Putamen (tissue), 1 donor: Measurements from ENCODE around the gene GBX1.

Source experiments
- DNase-seq: peaks from one replicate; pipeline ENCODE4 v3.0.0-alpha.2; 2016; ENCODE audit warnings: low spot score

The GBX1 gene

GRCh38 chr7:151167197-151167961 lies at the start of gene GBX1:
Gene GBX1 (minus strand): TSS chr7:151167694. CDS start chr7:151167548, 146 bp downstream.
- DNase-seq = no peak

GRCh38 chr7:151215396-151215795 lies 47.9 kb upstream of the GBX1 start:
- DNase-seq = no peak

- no peak for DNase-seq
Observed at GRCh38 chr7:151213826-151214225, 46.3 kb upstream of the GBX1 start.

DNA sequence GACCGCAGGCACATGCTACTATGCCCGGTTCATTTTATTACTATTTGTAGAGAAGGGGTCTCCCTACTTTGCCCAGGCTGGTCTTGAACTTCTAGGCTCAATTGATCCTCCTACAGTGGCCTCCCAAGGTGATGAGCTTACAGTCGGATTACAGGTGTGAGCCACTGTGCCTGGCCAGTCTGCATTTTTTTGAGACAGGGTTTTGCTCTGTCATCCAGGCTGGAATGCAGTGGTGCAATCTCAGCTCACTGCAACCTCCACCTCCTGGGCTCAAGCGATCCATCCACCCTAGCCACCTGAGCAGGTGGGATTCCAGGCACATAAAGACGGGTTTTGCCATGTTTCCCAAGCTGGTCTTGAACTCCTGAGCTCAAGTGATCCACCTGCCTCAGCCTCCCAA lies 45.1 kb upstream of the GBX1 start:
- DNase-seq = no peak

DNA sequence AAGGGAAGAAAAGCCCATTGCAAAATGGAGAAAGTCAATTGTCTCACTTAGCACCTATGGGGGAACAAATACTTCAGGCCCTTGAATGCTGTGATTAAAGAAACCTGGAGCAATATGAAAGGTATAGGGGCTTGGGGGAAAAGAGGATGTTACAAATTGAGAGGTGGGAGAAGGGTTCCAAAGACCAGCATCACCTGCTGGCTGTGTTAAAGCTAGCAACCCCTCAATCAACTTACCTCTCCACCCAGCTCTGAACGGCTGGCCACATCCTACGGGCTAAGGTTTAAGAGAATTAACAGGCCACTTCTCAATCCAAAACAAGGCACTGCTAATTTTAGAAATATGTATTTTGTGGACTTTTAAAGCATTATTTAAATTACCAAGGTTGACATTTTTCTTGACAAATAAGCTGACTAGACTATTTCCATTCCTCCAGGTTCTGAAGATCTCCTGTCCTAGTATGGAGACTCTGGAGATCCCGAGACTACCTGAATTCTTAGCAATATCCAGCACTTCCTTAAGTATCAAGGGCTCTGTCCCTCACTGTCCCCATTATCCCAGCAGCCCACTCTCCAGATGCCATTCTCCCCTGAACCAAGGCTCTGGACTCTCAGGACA lies 43.8 kb upstream of the GBX1 start:
- DNase-seq = no peak

DNA sequence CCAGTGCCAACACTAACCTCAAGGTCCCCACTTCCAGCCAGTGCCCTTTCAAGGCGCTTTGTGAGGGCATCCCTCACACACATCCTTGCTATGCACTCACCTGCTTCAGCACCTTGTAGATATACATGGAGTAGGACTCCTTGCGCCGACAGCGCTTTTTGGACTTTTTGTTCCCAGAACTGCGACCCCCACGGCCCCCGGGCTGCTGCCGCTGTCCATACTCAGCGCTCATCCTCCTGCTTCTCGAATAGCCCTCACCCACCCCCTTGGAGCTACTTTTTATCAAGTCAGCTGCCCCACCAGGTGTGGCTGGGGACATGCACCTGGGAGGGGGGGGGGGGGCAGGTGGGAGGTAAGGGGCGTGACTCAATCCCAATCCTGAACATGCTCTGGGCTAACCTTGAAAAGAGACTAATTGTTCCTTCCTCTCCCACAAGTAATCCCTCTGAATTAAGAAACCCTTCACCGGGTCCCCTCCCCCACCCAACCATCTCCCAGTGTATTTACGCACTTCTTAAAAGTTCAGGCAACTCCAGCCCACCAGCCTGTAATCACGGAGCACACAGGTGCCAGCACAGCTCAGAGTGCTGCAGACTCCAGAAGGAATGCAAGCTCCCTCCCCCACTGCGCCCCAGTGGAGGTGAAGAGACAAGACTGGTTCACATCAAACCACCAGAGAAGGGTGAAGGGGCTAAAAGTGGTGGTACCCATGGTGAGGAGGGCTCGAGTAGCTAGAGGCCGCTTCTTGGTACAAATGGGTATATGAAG lies 42.8 kb upstream of the GBX1 start, which contains the start of gene H2BK1:
Gene H2BK1, minus strand, starts transcription at position 402 of the 768 bp plus-strand sequence. Its CDS starts 170 bp downstream, at position 232.
- DNase-seq = no peak

GRCh38 chr7:151209588-151209987 lies 42.1 kb upstream of the GBX1 start:
- no peak for DNase-seq

GRCh38 chr7:151208253-151208862 lies 40.9 kb upstream of the GBX1 start:
- DNase-seq = no peak

DNA sequence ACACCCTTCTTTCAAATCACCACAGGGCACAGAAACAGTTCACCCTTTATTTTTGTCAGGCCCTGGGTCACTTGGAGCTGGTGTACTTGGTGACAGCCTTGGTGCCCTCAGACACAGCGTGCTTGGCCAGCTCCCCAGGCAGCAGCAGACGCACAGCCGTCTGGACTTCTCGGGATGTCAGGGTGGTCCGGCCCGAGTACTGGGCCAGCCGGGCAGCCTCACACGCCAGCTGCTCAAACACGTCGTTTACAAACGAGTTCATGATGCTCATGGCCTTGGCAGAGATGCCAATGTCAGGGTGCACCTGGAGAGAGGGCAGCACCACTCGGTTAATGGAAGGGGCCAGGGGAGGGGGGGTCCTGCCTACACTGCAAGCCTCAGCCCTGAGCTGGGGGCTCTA lies 40.3 kb upstream of the GBX1 start:
- no peak for DNase-seq

- DNase-seq = no peak
Observed at GRCh38 chr7:151207315-151207714, 39.8 kb upstream of the GBX1 start.

GRCh38 chr7:151206914-151207313 lies 39.4 kb upstream of the GBX1 start:
- no peak for DNase-seq

- DNase-seq = no peak
Observed at GRCh38 chr7:151205730-151206129, 38.2 kb upstream of the GBX1 start.

DNA sequence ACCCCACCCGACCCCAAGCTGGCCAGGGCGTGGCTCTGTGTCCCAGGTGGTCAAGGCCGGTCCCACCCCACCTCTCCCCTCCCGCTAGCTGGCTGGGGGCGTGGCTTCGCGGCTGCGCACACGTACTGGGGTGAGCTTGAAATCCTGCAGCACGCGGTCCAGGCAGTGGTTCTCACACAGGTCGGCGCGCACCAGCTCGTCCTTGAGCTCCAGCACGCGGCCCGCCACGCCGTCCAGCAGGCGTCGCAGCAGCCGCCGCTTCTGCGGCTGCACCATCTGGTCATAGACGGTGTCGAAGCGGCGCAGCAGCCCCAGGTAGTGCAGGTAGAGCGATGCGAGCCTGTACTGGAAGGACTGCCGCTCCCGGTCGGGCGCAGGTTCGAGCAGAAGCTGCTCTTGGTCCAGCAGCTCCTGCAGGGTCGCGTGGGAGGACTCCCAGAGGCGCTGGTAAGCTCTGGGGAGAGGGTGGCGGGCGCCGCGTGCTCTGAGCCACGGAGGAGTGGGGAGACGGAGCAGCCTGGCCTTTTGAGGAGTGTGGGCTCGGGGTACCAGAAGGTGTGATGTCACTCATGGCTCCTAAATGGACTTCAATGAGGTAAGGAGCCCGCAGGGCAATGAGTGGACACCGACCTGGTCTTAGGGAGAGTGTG lies 37.0 kb upstream of the GBX1 start:
- DNase-seq = no peak

DNA sequence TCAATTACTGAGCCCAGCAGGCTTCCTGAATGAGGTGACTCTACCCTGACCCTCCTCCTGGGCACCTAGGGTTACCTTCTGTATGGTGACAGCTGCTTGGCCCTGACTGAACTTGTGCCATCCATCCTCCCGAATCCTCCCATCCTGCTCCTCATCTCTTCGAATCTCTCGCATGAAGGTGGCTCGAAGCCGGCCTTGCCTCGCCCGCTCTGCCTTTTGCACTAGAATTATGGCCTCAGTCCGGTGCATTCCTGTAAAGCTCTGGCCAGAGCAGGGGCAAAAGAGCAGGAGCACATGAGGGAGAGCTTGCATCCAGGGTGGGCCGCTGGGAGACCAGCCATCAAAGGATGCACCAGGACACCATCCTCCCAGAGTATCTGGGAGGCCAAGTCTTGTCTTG lies 35.3 kb upstream of the GBX1 start:
- no peak for DNase-seq

DNA sequence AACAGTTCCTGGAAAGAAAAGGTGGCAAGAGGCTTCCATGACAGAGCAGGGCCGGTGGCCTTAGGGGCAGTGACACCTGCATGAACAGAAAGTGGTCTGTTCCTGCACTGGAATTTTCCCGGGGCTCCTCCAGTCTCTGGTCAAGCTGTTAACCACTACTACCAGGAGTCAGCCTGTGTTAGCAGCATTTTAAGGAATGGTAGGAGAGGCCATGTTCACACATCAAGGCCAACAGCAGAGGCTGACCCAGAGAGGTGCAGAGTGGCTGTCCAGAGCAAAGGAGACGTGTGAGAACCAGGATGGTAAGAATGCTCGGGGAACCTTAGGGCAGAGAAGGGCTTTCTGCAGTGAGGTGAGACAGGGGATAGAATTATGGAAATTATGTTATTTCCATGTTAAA lies 34.3 kb upstream of the GBX1 start:
- no peak for DNase-seq

DNA sequence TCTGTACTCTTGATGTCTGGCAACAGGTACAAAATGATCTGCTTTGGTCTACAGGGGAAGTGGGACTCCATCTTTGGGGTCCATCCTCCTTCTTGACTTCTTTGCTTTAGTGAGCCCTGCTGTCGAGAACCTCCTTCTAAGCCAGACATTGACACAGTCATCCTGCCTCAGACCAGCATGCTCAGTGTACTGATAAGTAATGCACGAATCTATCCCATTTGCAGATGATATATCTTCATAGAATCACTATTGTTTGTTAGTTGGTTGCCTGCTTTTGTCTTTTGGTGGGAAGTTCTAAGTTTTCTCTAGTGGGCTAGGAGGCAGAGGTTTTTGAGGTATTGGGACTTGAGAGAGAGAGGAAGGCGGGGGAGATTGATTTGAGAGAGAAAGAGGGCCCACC lies 33.9 kb upstream of the GBX1 start:
- no peak for DNase-seq

DNA sequence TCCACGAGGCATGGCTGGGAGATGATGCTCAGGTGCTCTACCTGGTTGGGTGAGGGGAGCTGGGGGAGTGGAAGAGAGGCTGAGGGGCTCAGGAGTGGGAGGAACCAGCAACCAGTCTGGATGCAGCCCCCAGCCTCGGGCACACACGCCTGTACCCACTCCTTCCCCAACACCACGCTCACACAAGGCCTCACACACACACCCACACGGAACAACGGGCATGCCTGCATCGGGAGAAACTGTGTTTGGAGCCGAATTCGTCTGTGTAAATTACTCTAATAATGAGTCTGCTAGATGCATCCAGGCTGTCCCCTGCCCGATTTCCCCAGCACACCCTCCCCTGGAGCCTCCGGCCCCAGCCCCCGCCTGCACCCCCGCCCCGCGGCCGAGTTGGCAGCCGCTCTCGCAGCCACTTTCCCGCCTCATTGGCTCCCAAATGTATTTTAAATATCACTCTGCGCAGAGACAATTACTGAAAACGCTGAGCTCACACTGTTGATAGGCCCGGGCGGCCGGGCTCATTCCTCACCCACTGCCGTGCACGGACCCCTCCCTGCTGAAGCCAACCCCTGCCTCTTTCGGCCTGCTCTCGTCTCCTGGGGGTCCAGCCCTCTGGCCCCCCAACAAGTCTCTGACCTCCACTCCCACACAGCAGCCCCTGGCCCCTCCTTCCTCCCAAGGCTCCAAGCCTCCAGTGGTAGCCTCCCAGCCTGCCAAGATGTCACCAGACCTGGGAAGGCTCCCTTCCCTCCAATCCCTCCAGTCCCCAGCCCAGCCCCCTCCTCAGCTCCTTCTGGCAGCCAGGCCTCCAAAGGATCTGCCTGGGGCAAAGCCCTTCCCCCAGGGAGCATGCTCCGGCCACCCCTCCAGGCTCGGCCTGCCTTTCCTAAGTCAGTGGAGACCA lies 31.7 kb upstream of the GBX1 start:
- DNase-seq = no peak

DNA sequence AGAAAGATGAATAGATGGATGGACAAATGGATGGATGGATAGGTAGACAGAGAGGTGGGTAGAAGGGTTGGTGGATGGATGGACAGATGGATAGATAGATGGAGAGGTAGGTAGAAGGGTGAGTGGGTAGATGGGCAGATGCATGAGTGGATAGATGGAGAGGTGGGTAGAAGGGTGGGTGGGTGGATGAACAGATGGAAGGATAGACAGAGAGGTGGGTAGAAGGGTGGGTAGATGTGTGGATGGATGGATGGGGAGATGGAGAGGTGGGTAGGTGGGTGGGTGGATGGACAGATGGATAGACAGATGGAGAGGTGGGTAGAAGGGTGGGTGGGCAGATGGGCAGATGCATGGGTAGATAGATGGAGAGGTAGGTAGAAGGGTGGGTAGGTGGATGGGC lies 30.4 kb upstream of the GBX1 start:
- no peak for DNase-seq

GRCh38 chr7:151195616-151196450 lies 28.3 kb upstream of the GBX1 start:
- no peak for DNase-seq

GRCh38 chr7:151194188-151194587 lies 26.7 kb upstream of the GBX1 start:
- no peak for DNase-seq
